IMR-90 (cell line): ENCODE measurements around the gene IFT81. TPM values are rescaled to one million over a fixed set of nuclear protein-coding genes. Genes with fewer than 3 reads are reported as not detected.

ENCODE experiments used
- ATAC-seq: fragments of 200-7000 bp; cut with Tn5 transposase; 2 replicates; pipeline ENCODE4 v1.9.1; 2020; ENCODE audit warnings: low read depth, mild to moderate bottlenecking, moderate library complexity
- BruUV-seq: library from RNA; stranded (reverse); fragments of 400-500 nt; replicated peaks from 2 replicates; lab custom pipeline; 2021; lab: Mats Ljungman, UMichigan
- CTCF ChIA-PET: fragments of 300-600 bp; formaldehyde crosslinking; extraction: SDS; loops from one replicate; lab custom pipeline; 2021; ENCODE audit warnings: antibody characterized with exemption; lab: Yijun Ruan, JAX
- POLR2A ChIA-PET: fragments of 300-600 bp; sonication (Branson Sonifier 250); formaldehyde crosslinking; loops from one replicate; lab custom pipeline; 2022; ENCODE audit warnings: antibody characterized with exemption; ENCODE audit not compliant: unreplicated experiment; lab: Charles Lee
- DNase-seq: peaks from one replicate; pipeline ENCODE4 v3.0.0; 2013
- H2AFZ ChIP-seq: replicated peaks from 2 replicates; pipeline ENCODE3; 2013; ENCODE audit warnings: low read length, mild to moderate bottlenecking; ENCODE audit not compliant: poor library complexity
- H2AK5ac ChIP-seq: 2 replicates; pipeline ENCODE4 v1.6.1; 2013; ENCODE audit warnings: low read depth, low read length, inconsistent platforms
- H2AK9ac ChIP-seq: replicated peaks from 2 replicates; pipeline ENCODE3; 2013; ENCODE audit warnings: mild to moderate bottlenecking, low read depth, low read length, moderate library complexity; ENCODE audit not compliant: poor library complexity
- H2BK120ac ChIP-seq: 2 replicates; pipeline ENCODE4 v1.6.1; 2013; ENCODE audit warnings: low read depth, low read length, inconsistent platforms
- H2BK15ac ChIP-seq: 3 replicates; pipeline ENCODE4 v1.6.1; 2013; ENCODE audit warnings: low read depth, low read length, inconsistent platforms
- H2BK20ac ChIP-seq: 2 replicates; pipeline ENCODE4 v1.6.1; 2013; ENCODE audit warnings: low read depth, mild to moderate bottlenecking, inconsistent platforms, low read length, moderate library complexity
- H2BK5ac ChIP-seq: 2 replicates; pipeline ENCODE4 v1.6.1; 2013; ENCODE audit warnings: mild to moderate bottlenecking, low read depth, low read length, inconsistent platforms; ENCODE audit not compliant: poor library complexity, severe bottlenecking
- H3K14ac ChIP-seq: replicated peaks from 2 replicates; pipeline ENCODE4 v1.6.1; 2013; ENCODE audit warnings: low read depth, low read length, inconsistent platforms
- H3K18ac ChIP-seq: 2 replicates; pipeline ENCODE4 v1.6.1; 2013; ENCODE audit warnings: low read depth, low read length, control low read depth
- H3K23ac ChIP-seq: 2 replicates; pipeline ENCODE4 v1.6.1; 2013; ENCODE audit warnings: low read depth, low read length, inconsistent platforms
- H3K27ac ChIP-seq: 2 replicates; pipeline ENCODE4 v1.5.1; 2013; ENCODE audit warnings: mild to moderate bottlenecking, control low read depth, low read length; ENCODE audit not compliant: insufficient read depth
- H3K27me3 ChIP-seq: 2 replicates; pipeline ENCODE4 v1.6.1; 2013; ENCODE audit warnings: low read length; ENCODE audit not compliant: control insufficient read depth, insufficient read depth
- H3K36me3 ChIP-seq: 2 replicates; pipeline ENCODE4 v1.6.1; 2013; ENCODE audit warnings: low read length, mixed read lengths; ENCODE audit not compliant: control insufficient read depth, insufficient read depth
- H3K4ac ChIP-seq: 2 replicates; pipeline ENCODE4 v1.6.1; 2013; ENCODE audit warnings: low read depth, low read length, inconsistent platforms
- H3K4me1 ChIP-seq: 2 replicates; pipeline ENCODE4 v1.6.1; 2013; ENCODE audit warnings: low read length, mixed read lengths; ENCODE audit not compliant: control insufficient read depth, insufficient read depth
- H3K4me2 ChIP-seq: 2 replicates; pipeline ENCODE4 v1.6.1; 2013; ENCODE audit warnings: low read depth, mild to moderate bottlenecking, control low read depth, low read length, moderate library complexity
- H3K4me3 ChIP-seq: 2 replicates; pipeline ENCODE4 v1.5.1; 2013; ENCODE audit warnings: low read depth, mild to moderate bottlenecking, control low read depth, low read length, moderate library complexity; ENCODE audit not compliant: insufficient read depth
- H3K56ac ChIP-seq: 2 replicates; pipeline ENCODE4 v1.6.1; 2013; ENCODE audit warnings: low read length, inconsistent platforms; ENCODE audit not compliant: insufficient read depth; ENCODE audit errors: extremely low read depth
- H3K79me1 ChIP-seq, 2 experiments: 2 replicates each; pipeline ENCODE4 v1.6.1; 2013; ENCODE audit warnings: low read length in 2 of 2, inconsistent platforms in 1 of 2, low read depth in 1 of 2
- H3K9ac ChIP-seq: 2 replicates; pipeline ENCODE4 v1.6.1; 2013; ENCODE audit warnings: low read depth, low read length, control low read depth
- H3K9me1 ChIP-seq: 2 replicates; pipeline ENCODE4 v1.6.1; 2013; ENCODE audit warnings: low read length, inconsistent platforms; ENCODE audit not compliant: insufficient read depth
- H3K9me3 ChIP-seq: 2 replicates; pipeline ENCODE4 v1.6.1; 2013; ENCODE audit warnings: low read length; ENCODE audit not compliant: control insufficient read depth, insufficient read depth
- H4K20me1 ChIP-seq: 2 replicates; pipeline ENCODE4 v1.6.1; 2013; ENCODE audit warnings: low read length, inconsistent platforms; ENCODE audit not compliant: insufficient read depth
- H4K5ac ChIP-seq: 2 replicates; pipeline ENCODE4 v1.6.1; 2013; ENCODE audit warnings: mild to moderate bottlenecking, low read depth, low read length, control low read depth
- H4K8ac ChIP-seq, 2 experiments: 2 replicates each; pipeline ENCODE4 v1.6.1; 2013; ENCODE audit warnings: low read depth in 2 of 2, low read length in 2 of 2, control low read depth in 1 of 2, inconsistent platforms in 1 of 2
- H4K91ac ChIP-seq: 2 replicates; pipeline ENCODE4 v1.6.1; 2013; ENCODE audit warnings: low read depth, low read length, inconsistent platforms; ENCODE audit not compliant: insufficient read depth
- BHLHE40 ChIP-seq: fragments of 150-350 bp; IDR thresholded peaks from 2 replicates; pipeline ENCODE4 v1.6.1; 2016; ENCODE audit warnings: mild to moderate bottlenecking, low read depth, low read length
- CEBPB ChIP-seq: IDR thresholded peaks from 2 replicates; pipeline ENCODE4 v1.6.1; 2012; ENCODE audit warnings: low read depth, low read length, improper control_type of control experiment
- CHD1 ChIP-seq: IDR thresholded peaks from 2 replicates; pipeline ENCODE4 v1.6.1; 2012; ENCODE audit warnings: low read depth, low read length, improper control_type of control experiment
- FOS ChIP-seq: fragments of 150-350 bp; IDR thresholded peaks from 2 replicates; pipeline ENCODE4 v1.6.1; 2016; ENCODE audit warnings: low read depth, low read length
- MAFK ChIP-seq: IDR thresholded peaks from 2 replicates; pipeline ENCODE4 v1.6.1; 2012; ENCODE audit warnings: low read depth, low read length, improper control_type of control experiment
- MAZ ChIP-seq: IDR thresholded peaks from 2 replicates; pipeline ENCODE4 v1.6.1; 2012; ENCODE audit warnings: low read depth, mild to moderate bottlenecking, low read length, improper control_type of control experiment, moderate library complexity, borderline replicate concordance
- MXI1 ChIP-seq: IDR thresholded peaks from 2 replicates; pipeline ENCODE4 v1.6.1; 2012; ENCODE audit warnings: low read depth, mild to moderate bottlenecking, low read length, moderate library complexity, borderline replicate concordance
- NFE2L2 ChIP-seq: fragments of 150-350 bp; IDR thresholded peaks from 2 replicates; pipeline ENCODE4 v1.6.1; 2016; ENCODE audit warnings: low read depth, mild to moderate bottlenecking, low read length
- POLR2A ChIP-seq: IDR thresholded peaks from 2 replicates; pipeline ENCODE4 v1.6.1; 2012; ENCODE audit warnings: mild to moderate bottlenecking, low read depth, low read length
- RAD21 ChIP-seq: IDR thresholded peaks from 2 replicates; pipeline ENCODE4 v1.6.1; 2012; ENCODE audit warnings: low read length, improper control_type of control experiment
- RCOR1 ChIP-seq: IDR thresholded peaks from 2 replicates; pipeline ENCODE4 v1.6.1; 2012; ENCODE audit warnings: mild to moderate bottlenecking, low read length, improper control_type of control experiment; ENCODE audit not compliant: insufficient replicate concordance
- RFX5 ChIP-seq: IDR thresholded peaks from 2 replicates; pipeline ENCODE4 v1.8.0; 2012; ENCODE audit warnings: low read depth, mild to moderate bottlenecking, low read length, moderate library complexity
- SMC3 ChIP-seq: fragments of 150-350 bp; IDR thresholded peaks from 2 replicates; pipeline ENCODE4 v1.6.1; 2016; ENCODE audit warnings: low read depth, mild to moderate bottlenecking, antibody characterized with exemption, low read length, moderate library complexity
- WGBS, 2 experiments: methylation state at CpG; one replicate each; pipeline versions ENCODE4 v1.1.5 to v1.1.7; 2013; ENCODE audit warnings: missing lambda C conversion rate in 2 of 2; ENCODE audit not compliant: insufficient read length in 1 of 2; ENCODE audit errors: extremely low coverage in 2 of 2; 5-methylcytosine and 5-hydroxymethylcytosine counted together
- dilution Hi-C: fragments of 300-500 bp; cut with HindIII; formaldehyde crosslinking; loops from one replicate; pipeline ENCODE4 v1.14.3; 2018; ENCODE audit warnings: low sequenced_read_pairs; ENCODE audit not compliant: unreplicated experiment
- in situ Hi-C: fragments of 300-500 bp; cut with MboI; formaldehyde crosslinking; loops from 3 replicates; pipeline ENCODE4 v1.14.3; 2019; ENCODE audit warnings: low sequenced_read_pairs, inconsistent platforms, mixed read lengths
- intact Hi-C: fragments of 100-400 bp; cut with micrococcal nuclease; formaldehyde crosslinking; loops from 2 replicates; pipeline ENCODE4 v1.10.0; 2022
- polyA plus RNA-seq, 3 experiments: library from polyadenylated mRNA; depleted of rRNA; stranded (reverse); fragments of >200 nt; gene quantifications; 2 replicates each; pipeline ENCODE4 v1.2.3, GENCODE V29; 2012; ENCODE audit warnings: low replicate concordance in 1 of 3
- total RNA-seq: library from RNA; depleted of rRNA; stranded (reverse); fragments of >200 nt; gene quantifications from 2 replicates; pipeline ENCODE4 v1.2.3, GENCODE V29; 2012
- TF ChIP-seq, protein P1 (sequence below): fragments of 150-350 bp; IDR thresholded peaks from 2 replicates; pipeline ENCODE4 v1.6.1; 2017; ENCODE audit warnings: mild to moderate bottlenecking, antibody characterized with exemption, low read length, low read depth
- TF ChIP-seq, protein P2 (sequence below): fragments of 150-350 bp; IDR thresholded peaks from 2 replicates; pipeline ENCODE4 v1.6.1; 2016; ENCODE audit warnings: low read depth, mild to moderate bottlenecking, low read length, moderate library complexity, borderline replicate concordance
- TF ChIP-seq, protein P3 (sequence below): conservative IDR thresholded peaks from 2 replicates; pipeline ENCODE4 v1.5.1; 2012; ENCODE audit warnings: mild to moderate bottlenecking, low read depth, low read length, improper control_type of control experiment

Gene IFT81
- total and polyA plus RNA-seq, 2 of the 4 experiments (the other 2 are of a cell fraction) = 6.1 to 8.1 TPM

DNA sequence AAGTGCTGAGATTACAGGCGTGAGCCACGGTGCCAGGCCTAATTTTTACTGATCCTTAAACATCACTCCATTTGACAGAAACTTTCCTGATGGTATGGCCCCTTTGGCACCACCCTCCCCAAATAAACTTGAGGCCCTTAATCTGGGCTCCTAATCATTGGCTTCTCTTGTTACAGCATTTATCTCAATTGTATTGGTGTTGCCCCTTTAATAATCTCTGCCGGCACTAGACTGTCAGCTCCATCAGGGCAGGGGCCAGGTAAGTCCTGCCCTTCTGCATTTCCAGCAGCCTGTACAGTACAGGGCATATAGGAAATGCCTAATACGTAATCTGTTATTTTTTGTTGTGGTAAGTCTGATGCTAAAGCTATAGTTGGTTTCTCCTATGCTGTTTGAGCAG lies 1.2 kb upstream of the IFT81 start:
- Histone ChIP-seq H3K56ac (no peak overlapping the region), H3K14ac (no peak overlapping the region), H3K4me3 (no peak overlapping the region), H2AK5ac (no peak overlapping the region), H3K4me1 (peaks cover 10% of the 10 kb centered on the region; the same call in 1 of the 2 replicates), H3K36me3 (no peaks in the 10 kb centered on the region), H4K8ac (peak overlapping the region in 1 of 2 experiments; percentile 11; a peak in 1 of 4 replicates), H2BK5ac (no peak overlapping the region), H4K20me1 (no peaks in the 10 kb centered on the region), H3K9me1 (no peaks in the 10 kb centered on the region), H3K79me1 (peaks cover 15 to 21% of the 10 kb centered on the region in 2 experiments), H2AFZ (no peak overlapping the region), H2AK9ac (no peak overlapping the region), H2BK20ac (peak overlapping the region; percentile 36; the same call in 1 of the 2 replicates), H4K91ac (no peak overlapping the region), H3K9ac (no peak overlapping the region), H3K23ac (no peak overlapping the region), H3K4me2 (no peak overlapping the region), H3K4ac (no peak overlapping the region), H4K5ac (no peak overlapping the region), H3K27me3 (no peaks in the 10 kb centered on the region), H2BK120ac (no peak overlapping the region), H3K27ac (no peak overlapping the region), H3K9me3 (no peaks in the 10 kb centered on the region), H3K18ac (no peak overlapping the region), H2BK15ac (no peak overlapping the region)
- no CpG with 5 or more reads among the region's 4 CpGs for WGBS, 2 experiments
- dilution Hi-C loops = no loop called here
- DNase-seq (no peak), ATAC-seq (no peak)
- in situ Hi-C loops = no loop called here
- POLR2A ChIA-PET = no interaction called here
- TF ChIP-seq BHLHE40 = no peak
- TF ChIP-seq RFX5 = no peak
- TF ChIP-seq MAFK = no peak
- TF ChIP-seq MAZ = no peak
- TF ChIP-seq RAD21 = no peak
- TF ChIP-seq, protein P1, sequence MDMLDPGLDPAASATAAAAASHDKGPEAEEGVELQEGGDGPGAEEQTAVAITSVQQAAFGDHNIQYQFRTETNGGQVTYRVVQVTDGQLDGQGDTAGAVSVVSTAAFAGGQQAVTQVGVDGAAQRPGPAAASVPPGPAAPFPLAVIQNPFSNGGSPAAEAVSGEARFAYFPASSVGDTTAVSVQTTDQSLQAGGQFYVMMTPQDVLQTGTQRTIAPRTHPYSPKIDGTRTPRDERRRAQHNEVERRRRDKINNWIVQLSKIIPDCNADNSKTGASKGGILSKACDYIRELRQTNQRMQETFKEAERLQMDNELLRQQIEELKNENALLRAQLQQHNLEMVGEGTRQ = no peak
- TF ChIP-seq, protein P2, sequence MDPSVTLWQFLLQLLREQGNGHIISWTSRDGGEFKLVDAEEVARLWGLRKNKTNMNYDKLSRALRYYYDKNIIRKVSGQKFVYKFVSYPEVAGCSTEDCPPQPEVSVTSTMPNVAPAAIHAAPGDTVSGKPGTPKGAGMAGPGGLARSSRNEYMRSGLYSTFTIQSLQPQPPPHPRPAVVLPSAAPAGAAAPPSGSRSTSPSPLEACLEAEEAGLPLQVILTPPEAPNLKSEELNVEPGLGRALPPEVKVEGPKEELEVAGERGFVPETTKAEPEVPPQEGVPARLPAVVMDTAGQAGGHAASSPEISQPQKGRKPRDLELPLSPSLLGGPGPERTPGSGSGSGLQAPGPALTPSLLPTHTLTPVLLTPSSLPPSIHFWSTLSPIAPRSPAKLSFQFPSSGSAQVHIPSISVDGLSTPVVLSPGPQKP = no peak
- no peak for TF ChIP-seq CHD1
- TF ChIP-seq, protein P3, sequence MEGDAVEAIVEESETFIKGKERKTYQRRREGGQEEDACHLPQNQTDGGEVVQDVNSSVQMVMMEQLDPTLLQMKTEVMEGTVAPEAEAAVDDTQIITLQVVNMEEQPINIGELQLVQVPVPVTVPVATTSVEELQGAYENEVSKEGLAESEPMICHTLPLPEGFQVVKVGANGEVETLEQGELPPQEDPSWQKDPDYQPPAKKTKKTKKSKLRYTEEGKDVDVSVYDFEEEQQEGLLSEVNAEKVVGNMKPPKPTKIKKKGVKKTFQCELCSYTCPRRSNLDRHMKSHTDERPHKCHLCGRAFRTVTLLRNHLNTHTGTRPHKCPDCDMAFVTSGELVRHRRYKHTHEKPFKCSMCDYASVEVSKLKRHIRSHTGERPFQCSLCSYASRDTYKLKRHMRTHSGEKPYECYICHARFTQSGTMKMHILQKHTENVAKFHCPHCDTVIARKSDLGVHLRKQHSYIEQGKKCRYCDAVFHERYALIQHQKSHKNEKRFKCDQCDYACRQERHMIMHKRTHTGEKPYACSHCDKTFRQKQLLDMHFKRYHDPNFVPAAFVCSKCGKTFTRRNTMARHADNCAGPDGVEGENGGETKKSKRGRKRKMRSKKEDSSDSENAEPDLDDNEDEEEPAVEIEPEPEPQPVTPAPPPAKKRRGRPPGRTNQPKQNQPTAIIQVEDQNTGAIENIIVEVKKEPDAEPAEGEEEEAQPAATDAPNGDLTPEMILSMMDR = no peak
- no peak for TF ChIP-seq NFE2L2
- no peak for TF ChIP-seq FOS
- TF ChIP-seq POLR2A = no peak
- TF ChIP-seq RCOR1 = no peak
- no peak for TF ChIP-seq SMC3
- TF ChIP-seq CEBPB = no peak
- TF ChIP-seq MXI1 = no peak
- CTCF ChIA-PET = no interaction called here
- intact Hi-C loops = loop anchor here (5.0 kb wide), 1 partner anchor 159 kb away; the partner anchor contains the start of gene ATP2A2
- BruUV-seq = no TSS peak
